NCI-H2029 (cell line): ENCODE results near the gene TRMT61A.

Experiments
- DNase-seq: peaks from one replicate; lab custom pipeline; 2025; lab: John Stamatoyannopoulos, UW

The TRMT61A gene

GRCh38 chr14:103535081-103535890 lies 6.3 kb downstream of the TRMT61A start:
- DNase-seq = no peak

GRCh38 chr14:103535891-103536565 lies 7.0 kb downstream of the TRMT61A start:
- DNase-seq = no peak

DNA sequence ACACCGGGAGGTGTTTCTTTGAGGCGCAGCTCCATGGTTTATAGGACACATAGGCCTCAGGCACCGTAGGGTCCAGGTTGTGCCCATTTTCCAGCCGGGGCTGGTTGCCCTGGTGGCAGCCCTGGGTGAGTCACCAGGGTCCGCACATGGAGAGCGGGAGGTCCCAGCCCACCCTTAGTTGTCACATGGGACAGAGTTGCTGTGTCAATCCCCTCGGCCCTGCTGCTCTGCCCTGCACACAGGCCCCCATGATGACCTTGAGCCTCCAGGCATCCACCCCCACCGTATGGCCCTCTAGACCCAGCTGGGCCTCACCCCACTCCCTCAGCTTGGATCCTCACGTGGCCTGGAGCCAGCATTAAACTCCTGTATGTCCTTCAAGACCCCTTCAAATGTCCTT lies 7.7 kb downstream of the TRMT61A start:
- no peak for DNase-seq

DNA sequence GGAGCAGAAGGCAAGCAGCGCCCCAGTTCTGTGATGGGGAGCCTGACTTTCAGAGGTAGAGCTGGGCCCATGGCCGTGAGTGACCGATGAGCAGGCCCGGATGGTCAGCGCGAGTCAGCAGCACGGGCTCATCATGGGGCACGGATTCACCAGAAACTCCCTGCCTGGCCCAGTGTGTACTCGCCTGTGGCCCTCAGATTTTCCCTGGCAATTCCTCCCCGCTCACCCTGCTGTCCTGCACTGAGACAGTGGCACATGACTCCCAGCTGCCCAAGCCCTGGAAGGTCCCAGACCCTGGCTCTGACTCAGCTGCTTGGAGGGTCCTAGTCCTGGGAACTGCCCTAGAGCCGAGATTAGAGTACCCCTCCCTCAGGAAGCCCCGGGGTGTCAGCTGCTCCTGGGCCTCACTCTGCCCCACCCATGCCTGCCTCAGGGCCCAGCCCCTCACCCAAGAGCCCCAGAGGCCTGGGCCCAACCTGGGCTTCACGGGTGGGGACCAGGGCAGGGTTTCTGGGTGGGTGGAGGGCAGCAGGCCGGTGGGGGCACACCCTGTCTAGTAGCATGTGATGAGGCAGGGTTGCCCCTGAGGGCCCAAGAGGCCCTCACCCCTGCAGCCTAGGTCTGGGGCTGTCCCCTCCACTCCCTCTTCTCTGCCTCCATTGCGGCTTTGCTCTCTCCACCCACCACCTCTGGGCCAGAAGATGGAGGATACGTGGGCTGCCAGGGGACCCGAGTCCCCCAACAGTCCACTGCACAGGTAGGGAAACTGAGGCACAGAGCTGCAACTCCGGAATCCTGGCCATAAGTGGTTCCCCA lies 8.4 kb downstream of the TRMT61A start:
- no peak for DNase-seq

- DNase-seq = no peak
These were observed 9.5 kb downstream of the TRMT61A start for GRCh38 chr14:103538291-103539055.

DNA sequence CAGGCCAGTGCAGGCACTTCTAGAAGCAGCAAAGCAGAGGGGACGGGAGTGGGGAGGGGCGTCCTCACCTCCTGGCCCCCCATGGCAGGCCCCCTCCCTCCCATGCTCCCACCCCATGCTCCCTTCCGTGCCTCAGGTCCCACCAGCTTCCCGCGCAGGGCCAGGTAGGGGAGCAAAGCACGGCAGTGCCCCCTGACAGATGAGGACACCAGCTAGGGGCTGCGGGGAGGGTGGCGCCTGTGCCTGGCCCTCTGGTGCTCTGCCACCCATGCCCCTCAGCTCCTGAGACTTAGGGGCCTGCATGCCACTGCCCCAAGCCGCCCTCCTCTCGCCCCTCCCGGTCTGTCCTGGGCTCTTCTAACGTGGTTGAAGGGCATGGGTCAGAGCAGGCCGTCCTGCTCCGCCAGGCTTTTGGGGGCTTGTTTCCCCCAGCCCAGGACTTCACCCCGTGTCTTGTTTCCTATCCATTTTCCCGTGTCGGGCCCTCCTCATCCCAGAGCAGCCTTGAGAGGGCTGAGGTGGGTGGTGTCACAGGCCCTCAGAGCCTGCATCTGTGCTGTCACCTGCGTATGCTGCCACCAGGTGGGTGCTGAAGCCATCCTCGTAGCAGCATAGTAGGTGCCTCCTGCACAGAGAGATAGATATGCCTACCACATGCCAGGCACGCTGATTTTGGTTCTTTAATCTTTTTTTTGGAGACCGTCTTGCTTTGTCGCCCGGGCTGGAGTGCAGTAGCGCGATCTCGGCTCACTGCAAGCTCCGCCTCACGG lies 10.2 kb downstream of the TRMT61A start:
- no peak for DNase-seq

GRCh38 chr14:103540821-103541708 lies 12.1 kb downstream of the TRMT61A start:
- DNase-seq = no peak

DNA sequence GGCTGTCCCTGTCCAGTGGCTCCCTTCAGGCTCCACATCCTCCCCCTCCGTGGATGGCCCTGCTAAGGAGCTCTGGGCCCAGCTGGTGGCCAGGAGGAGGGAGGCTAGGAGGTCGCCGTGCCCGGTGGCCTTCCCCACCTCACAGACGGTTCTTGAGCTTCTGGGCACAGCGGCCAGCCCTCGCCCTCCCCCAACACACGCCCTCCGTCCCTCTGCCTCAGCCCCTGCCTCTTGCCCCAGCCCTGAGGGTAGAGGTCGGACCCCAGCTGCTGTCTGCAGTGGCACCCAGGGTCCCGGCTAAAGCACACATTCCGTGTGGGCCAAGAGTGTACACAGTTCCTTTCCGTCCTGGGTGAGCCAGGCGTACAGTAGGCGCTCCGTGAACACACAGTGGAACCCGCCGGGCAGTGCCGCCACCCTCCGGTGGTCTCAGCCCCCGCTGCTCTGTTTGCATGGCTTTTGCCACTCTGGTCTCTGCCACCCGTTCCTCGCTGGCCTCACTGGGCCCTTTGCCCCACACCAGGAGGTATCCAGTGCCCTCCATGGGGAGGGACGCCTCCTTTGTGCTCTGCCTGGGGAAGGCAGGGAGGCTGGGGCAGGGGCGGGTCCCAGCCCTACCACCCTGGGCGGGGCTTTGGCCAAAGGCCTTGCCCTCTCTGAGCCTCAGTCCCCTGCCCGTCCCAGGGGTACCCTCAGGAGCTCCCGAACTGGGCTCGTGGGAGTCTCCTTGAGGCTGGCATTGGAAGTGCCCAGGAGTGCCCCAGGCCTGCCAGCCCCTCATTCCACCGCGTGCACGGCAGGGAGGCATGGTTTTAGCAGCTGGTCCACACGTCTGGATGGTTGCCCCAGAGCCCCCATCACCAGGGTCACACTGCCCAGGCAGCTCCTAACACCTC lies 13.0 kb downstream of the TRMT61A start:
- DNase-seq = no peak

- no peak for DNase-seq
These were observed 13.7 kb downstream of the TRMT61A start for GRCh38 chr14:103542605-103543088.

GRCh38 chr14:103543140-103543539 lies 14.1 kb downstream of the TRMT61A start:
- no peak for DNase-seq

DNA sequence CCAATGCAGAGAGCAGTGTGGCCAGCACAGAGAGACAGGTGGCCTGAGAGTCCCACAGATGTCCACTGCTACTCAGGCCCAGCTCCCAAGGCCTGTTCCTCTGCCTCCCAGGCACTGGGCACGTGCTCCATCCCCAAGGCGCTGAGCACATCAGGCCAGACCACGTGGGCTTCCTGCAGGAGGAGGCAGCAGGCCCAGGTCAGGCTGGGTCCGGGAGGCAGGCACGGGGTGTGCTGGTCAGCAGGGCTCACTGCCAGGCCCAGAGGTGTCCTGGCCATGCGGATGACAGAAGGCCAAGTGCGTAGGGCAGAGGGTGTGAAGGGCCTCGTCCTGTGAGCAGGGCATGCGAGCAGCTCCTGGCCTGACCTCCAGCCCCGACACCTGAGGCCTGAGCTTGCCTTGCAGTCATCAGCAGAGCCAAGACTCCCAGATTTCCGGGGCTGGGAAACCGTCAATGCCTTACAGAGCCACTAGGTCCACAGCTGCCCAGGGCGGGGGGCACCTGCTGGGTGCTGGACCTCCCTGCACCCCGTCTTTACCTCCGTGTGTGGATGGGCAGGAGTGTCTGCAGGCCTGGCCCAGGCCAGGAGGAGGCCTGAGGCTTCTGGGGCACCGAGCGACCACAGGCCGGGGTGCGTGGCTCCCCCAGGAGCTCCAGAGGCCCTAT lies 14.9 kb downstream of the TRMT61A start:
- DNase-seq = no peak

GRCh38 chr14:103544388-103545218 lies 15.6 kb downstream of the TRMT61A start:
- DNase-seq = no peak

GRCh38 chr14:103545219-103545914 lies 16.4 kb downstream of the TRMT61A start:
- DNase-seq = no peak

GRCh38 chr14:103545915-103546651 lies 17.1 kb downstream of the TRMT61A start:
- DNase-seq = no peak

GRCh38 chr14:103546652-103547454 lies 17.9 kb downstream of the TRMT61A start:
- DNase-seq = peak; percentile 20
